ENCODE measurements around the gene CMTM2.
"Not testable (repeated sequence)": the region's sequence is repeated elsewhere in the genome, so short reads cannot be mapped to it uniquely, and the experiment has no call there.

CMTM2 gene

DNA sequence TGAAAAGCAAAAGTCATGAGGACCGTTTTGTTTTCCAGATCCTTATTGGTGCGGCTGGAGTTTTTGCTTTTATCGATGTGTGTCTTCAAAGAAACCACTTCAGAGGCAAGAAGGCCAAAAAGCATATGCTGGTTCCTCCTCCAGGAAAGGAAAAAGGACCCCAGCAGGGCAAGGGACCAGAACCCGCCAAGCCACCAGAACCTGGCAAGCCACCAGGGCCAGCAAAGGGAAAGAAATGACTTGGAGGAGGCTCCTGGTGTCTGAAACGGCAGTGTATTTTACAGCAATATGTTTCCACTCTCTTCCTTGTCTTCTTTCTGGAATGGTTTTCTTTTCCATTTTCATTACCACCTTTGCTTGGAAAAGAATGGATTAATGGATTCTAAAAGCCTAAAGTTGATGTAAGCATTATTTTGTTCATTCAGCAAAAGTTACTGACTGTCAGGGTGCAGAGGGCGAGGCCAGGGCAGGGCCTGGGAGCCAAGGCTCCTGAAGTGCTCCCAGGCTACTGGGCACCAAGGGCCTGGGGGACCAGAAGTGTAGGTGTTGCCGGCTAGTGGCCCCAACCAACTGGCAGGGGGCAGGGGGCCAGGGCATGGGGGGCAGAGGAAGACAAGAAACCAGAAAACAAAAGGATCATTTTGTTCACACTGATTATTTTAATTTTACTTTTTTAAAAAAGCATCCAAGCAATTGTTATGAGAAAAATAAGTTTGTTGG lies 8.8 kb downstream of the CMTM2 start:
- DNase-seq: no peak

DNA sequence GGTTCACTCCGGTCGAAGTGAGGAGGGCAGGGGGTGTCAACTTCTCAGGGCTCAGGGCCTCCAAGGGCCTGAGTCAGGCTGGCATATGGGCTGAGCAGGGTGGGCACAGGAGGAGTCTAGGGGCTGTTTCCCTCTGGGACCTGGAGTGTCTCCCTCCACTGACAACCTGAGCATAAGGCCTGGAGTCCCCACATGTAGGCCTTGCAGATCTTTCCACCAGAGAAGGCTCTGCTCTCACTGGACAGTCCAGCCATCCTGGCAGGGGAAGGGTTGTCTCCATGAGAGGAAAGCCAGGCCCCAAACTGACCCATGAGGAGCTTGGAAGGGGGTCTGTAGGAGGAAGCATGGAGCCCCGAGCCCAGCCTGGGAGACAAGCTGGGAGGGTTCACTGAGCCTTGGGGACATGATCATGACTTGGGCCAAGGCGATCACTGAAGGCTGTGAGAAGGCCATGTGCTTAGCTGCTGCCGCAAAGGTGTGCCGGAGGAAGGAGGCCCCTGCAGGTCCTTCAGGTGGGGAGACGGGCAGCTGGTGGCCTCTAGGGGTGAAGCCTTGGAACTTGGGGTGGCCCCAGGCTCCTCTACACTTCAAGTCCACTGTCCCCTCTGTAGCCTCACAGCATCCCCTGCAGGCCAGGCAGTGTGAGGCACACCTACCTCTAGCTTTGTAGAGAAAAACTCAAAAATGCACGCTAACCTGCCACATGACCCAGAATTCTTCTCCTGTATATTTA lies 9.9 kb downstream of the CMTM2 start:
- no peak for DNase-seq

DNA sequence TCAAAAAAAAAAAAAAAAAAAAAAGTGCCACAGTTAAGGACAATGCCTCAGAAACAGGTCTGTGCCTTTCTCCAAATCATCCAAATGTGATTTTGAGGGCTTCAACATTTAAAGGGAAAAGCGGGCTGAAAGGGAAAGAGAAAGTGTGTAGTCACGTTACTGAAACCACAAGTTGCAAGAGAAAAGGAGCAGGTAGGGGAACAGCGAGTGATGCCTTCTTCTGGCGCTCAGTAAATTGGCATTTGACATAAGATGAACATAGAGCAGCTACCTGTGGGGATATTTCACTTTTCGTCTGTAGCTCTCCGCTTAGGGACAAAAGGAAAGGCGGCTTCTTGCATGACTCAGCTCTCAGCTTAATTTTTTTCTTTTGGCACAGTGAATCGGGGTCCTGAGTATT lies 11.1 kb downstream of the CMTM2 start:
- DNase-seq: no peak

DNA sequence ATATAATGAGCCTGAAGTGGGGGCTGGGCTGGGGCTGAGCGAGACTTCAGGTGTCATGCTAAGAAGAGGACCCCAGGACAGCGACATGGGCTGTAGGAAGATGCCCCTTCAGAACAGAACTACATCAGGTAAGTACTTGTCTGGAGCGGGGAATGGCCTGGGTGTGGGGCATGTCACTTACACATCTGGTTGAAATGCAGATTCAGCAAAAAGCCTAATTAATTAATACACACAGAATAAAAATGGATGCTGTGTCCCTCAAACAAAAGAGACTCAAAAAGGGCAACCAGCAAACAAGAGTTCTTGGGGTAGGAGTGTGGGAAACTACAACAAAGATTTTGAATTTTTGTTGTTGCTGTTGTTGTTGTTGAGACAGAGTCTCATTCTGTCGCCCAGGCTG lies 11.8 kb downstream of the CMTM2 start:
- no peak for DNase-seq

DNA sequence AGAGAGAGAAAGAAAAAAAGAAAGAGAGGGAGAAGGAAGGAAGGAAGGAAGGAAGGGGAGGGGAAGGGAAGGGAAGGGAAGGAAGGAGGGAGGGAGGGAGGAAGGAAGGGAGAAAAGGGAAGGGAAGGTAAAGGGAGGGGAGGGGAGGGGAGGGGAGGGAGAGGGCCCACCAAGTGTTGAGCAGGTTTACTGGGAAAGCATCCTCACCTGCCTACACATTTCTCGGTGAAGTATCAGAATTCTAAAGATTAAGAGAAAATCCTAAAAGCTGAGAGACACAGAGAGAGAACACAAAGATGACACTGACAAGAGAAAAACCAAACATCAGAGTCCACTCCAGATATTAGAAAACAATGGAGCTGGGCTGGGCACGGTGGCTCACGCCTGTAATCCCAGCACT lies 13.0 kb downstream of the CMTM2 start:
- no peak for DNase-seq

DNA sequence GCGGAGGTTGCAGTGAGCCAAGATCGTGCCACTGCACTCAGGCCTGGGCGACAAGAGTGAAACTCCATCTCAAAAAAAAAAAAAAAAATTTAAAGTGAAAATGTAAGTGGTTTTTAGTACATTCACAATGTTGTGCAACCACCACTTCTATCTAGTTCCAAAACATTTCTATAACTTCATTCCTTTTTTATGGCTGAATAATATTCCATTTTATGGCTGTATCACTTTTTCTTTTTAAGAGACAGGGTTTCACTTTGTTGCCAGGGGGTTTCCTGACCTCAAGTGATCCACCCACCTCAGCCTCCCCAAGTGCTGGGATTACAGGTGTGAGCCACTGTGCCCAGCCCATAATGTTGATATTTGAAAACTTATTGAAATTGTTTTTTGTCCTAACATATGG lies 13.6 kb downstream of the CMTM2 start:
- no peak for DNase-seq

DNA sequence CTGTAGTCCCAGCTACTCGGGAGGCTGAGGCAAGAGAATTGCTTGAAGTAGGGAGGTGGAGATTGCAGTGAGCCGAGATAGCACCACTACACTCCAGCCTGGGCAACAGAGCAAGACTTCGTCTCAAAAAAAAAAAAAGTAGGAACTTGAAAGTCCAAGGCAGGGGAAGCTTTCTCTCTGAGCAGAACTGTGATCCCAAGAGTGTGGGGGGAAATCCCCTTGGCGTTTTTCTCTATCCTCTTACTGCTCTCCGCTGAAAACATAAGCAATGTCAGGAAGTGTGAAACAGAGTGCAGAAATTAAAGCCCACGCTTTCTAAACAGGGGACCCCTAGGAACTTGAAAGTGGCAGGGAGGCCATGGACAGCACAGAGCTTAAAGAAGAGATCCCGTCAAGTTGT lies 15.5 kb downstream of the CMTM2 start:
- DNase-seq: no peak

DNA sequence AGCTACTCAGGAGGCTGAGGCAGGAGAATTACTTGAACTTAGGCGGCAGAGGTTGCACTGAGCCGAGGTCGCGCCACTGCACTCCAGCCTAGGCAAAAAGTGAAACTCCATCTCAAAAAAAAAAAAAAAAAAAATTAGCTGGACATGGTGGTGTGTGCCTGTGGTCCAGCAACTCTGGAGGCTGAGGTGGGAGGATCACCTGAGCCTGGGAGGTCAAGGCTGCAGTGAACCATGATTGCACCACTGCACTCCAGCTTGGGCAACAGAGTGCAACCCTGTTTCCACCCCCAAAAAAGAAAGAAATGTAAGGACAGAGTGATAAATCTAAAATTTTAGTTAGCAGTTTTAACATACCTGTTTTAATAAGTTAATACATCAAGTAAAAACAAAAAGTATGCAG lies 17.3 kb downstream of the CMTM2 start:
- not testable (repeated sequence) for DNase-seq

DNA sequence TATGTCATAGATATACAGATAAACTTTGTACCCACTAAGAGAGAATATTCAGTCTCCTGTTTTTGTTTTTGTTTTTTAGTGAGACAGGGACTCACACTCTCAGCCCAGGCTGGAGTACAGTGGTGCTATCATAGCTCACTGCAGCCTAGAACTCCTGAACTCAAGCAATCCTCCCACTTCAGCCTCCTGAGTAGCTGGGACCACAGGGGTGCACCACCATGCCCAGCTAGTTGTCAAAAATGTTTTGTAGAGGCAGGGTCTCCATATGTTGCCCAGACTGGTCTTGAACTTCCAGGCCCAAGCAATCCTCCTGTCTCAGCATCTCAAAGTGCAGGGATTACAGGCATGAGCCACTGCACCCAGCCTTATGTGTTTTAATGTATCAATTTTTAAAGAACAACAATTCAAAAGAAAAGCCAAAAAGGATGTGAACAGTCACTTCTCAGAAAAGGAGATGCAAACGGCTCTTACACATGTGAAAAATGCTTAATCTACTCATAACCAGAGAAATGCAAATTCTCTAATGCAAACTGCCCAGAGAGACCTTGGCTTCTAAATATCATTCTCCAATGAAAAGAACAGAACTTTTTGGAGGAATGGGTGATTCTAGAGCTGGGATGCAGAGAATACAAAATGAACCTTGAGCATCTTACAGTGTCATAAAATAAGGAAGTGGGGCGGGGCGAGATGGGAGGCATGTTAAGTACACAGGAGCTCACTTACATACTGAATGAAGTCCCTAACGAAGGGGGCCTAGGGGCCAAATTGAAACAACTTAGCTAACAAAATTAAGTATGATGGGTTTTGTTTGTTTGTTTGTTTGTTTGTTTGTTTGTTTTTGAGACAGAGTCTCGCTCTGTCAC lies 18.0 kb downstream of the CMTM2 start:
- DNase-seq: no peak

DNA sequence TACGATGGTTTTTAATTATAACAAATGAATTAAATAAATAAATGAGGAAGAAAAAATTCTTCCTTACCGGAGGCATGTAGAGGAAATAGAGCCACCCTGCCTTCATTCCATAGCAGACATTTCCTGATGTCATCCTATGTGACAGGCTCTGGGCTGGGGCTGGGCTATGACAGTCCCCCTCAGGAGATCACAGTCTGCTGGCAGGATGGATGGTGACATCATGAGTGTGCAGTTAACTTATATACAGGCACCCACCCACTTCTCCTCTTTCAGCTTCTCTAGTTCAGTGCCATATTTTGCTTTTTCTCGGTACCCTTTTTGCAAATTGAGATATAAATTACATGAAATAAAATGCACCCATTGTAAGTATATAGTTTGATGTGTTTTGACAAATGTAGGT lies 18.8 kb downstream of the CMTM2 start:
- no peak for DNase-seq

DNA sequence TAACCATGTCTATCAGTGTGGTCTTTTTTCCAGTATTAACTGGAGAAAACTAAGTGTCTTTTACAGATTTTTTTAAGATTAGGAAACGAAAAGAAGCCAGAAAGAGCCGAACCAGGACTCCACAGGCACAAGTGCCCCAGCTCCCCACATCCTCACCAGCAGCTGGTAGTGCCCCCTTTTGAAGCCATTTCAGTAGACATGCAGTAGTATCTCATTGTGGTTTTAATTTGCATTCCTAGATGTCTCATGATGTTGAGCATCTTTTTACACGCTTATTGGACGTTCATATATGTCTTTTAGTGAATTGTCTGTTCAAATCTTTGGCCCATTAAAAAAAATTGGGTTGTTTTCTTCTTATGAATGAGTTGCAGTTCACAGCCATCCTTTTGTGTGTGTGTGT lies 20.5 kb downstream of the CMTM2 start:
- no peak for DNase-seq

DNA sequence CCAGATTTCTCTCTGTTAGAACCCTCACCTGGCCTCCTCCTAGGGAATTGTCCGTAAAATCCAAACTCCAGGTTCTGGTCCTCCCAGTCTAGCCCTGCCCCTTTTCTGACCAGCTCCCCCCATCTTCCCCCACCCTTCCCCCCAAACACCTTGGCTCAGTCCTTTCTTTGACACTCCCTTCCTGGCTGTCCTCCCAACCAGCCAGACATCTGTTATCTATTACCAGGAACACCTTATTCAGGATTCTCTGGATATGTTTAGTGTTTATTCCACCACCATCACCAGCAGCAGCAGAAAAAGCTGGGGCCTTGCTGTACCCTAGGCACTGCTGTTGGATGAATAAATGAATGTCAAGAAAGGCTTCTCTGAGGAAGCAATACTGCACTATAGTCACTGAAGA lies 21.2 kb downstream of the CMTM2 start:
- no peak for DNase-seq

DNA sequence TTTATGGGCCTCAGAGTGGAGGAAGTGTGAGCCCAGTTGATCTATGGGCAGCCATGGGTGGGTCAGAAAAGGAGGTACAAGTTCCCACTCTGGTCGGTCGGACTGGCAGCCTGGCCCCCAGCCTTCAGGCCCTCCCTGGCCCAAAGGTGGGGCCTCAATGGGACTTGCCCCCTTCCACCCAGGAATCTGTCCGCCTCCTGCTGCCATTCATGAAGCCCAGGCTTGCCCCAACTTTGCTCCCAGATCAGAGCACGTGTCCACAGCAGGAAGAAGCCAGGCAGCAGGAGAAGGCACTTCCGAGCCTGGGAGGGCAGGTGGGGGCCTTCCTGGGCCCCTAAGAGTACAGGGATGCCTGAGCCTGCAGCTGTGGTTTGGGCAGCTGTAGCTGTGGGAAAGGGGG lies 22.2 kb downstream of the CMTM2 start:
- DNase-seq: no peak

DNA sequence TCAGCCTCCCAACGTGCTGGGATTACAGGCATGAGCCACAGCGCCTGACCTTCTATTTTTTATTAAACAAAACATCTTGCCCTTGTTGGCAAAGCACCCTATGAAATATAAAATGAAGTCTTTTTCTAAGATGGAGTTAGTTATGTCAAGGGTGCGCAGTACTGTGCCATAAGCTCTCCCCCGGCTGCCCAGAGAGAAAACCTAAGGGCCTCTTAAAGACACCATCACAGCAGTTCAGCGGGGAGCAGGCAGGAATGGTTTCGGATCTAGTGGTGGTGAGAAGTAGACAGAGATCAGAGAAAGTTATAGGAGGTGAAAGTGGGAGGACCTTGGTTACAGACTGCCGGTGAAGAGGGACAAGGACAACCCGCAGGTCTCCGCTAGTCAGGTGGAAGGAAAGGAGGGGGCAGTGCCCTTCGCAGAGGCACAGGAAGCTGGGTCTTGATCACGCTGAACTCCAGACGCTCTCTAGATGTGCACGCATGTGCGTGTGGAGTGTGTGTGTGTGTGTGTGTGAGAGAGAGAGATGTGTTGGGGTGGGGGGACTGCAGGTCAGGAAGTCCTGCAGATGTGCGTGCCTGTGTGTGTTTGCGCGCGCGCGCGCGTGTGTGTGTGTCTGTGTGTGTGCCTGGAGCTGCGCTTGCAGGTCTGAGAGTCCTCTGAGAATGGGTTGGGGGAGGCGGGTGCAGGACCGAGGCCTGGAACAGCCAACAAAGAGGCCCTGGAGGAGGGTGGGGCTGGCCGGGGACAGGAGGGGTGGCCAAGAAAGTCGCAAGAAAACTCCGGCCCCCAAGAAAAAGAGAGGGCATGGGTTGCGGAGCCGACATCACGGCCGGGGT lies 24.5 kb downstream of the CMTM2 start:
- DNase-seq: no peak

DNA sequence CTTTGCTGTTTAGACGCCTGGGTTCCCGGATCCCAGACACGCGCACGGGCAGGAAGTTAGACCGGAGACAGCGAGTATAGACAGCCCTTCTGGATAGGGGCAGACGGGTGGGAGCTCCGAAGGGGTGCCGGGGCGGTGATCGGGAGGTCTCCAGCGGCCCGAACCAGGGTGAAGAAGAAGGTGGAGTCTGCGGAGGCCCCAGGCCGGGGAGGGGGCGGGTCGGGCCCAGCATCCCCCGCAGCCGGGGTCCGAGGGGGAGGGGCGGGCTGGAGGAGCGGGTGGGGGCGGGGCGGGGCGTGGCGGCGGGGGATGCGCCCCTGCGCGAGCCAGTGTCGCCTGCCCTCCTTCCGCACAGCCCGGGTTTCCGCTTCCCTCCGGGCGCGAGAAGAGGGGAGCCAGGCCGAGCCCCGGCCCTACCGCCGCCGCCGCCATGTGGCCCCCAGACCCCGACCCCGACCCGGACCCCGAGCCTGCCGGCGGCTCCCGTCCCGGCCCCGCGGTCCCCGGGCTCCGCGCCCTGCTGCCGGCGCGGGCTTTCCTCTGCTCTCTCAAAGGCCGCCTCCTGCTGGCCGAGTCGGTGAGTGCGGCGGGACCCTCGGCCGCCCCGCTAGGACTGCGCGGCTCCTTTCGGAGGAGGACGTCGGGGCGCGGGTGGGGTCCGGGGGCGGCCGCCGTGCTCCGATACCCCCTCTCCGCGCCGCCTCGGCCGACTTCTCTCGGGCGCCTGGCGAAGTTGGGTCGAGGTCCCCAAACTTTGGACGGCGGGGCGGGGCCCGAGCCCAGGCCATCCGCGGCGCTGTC lies 25.3 kb downstream of the CMTM2 start, which contains the start of gene CMTM3:
Gene CMTM3 (plus strand): TSS at position 329 of the 801 bp plus-strand sequence. CDS start 102 bp downstream, at position 431.
- DNase-seq: peak; percentile 68

DNA sequence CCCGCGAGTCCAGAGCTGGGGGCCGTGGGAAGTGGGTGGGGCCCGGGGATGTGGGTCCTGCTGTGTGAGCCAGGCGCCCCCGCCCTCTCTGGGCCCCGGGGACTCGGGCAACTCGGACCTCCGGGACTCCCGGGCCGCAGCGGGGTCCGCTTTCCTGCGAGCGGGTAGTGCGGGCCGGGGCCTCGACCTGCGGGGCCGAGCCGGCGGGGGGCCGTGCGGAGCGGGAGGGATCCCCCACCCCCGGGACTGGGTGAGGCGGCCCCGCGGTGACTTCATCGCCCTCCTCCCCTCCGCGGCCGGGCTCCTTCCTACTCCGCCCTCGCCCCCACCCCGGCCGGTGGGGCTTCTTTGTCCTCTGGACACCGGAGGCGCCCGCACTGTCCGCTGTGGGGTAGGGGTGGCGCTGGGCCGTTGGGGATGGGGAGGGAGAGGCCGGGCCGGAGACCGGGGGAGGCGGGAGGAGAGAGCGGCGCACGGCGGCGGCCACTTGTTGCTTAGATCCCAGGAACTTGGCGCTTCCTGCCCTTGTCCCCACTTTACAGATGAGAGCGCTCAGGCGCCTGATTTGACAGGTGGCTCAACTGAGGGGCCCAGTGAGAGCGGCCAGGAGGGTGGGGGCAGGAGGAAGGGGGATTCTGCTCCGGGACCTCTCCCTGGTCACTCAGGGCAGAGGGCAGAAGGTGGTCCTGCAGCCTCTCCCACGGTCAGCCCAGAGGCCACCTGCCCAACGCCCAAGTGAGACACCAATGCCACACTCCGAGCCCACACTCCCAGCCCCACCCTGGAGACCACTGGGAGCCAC lies 26.1 kb downstream of the CMTM2 start:
- DNase-seq: no peak

DNA sequence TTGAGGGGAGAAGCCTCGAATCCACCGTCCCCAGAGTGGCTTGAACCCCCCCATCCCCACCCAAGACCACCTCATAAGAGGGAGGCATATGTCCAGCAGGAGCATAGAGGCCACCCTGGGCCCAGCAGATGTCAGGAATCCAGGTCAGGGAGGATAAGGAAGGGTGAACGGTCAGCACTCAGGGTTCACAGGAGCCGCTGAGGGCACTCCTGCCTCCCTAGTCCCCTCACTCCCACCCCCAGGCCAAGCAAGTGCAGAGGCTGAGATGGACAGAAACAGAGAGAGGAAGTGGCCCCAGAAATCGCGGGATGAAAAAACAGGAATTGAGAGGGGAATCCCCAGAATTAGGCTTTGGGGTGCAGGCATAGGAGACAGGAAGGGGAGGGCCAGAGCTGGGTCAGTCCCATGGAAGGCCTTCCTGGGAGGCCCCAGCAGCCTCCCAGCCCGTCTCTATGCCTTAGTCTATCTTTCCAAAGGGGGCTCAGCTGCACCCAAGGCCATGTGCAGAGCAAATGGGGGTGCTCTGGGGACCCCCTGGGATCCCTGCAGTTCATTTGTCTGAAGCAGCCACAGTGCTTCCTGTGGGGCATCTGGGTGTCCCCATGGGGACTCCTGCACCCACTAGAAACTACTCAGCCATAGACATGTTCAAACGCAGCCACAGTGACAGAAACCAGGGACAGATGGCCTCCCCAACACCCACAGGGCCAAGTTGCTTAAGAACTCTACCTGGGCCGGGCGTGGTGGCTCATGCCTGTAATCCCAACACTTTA lies 26.9 kb downstream of the CMTM2 start:
- DNase-seq: peak; percentile 16

DNA sequence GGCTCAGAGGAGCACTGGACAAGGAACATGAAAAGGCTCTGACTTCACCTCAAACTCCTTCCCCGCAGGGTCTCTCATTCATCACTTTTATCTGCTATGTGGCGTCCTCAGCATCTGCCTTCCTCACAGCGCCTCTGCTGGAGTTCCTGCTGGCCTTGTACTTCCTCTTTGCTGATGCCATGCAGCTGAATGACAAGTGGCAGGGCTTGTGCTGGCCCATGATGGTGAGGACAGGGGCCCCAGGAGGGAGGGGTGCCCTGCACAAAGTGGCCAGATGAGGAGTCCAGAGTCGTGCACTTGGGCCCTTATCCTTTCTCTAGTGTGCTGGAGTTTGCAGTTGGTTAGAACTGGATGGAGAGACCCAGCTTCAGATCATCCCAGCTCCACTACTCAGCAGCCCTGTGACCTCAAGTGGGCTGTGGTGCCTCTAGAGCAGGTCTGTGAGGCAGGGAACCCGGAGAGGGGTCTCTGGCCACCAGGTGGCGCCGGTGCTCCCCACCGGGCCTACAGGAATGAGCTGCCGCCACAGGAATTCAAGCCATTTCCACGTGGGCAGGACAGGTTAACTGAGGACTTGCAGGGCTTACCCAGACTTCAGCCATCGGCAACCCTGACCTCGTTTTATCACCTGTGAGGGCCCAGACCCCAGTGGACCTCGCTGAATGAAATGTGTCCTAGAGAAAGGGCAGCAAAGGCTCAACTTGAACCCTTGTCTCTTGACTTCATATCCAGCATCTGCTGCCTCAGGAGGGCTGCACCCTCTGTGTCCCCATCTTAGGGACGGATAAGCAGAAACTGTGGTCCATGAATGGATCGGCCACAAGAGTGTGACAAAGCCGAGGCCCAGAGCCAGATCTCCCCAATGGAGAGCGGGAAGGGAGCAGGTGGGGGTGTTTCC lies 29.2 kb downstream of the CMTM2 start:
- DNase-seq: peak; percentile 36

DNA sequence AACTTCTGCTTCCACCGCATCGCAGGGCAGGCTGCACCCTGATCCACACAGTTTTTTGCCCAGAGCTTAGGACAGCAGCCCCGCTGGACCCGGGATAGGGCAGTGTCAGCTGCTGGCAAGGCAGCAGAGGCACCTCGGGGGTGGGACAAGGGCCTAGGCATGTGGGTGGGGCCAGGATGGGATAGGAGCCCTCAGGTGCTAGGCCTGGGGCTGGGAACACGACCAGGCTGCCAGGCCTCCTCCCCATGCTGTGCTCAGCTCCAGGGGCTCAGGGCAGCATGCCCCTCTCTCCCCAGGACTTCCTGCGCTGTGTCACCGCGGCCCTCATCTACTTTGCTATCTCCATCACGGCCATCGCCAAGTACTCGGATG lies 29.9 kb downstream of the CMTM2 start:
- DNase-seq: no peak
